HS-27A (cell line): Measurements from ENCODE around the gene HASPIN.
"Not testable (repeated sequence)": the region's sequence is repeated elsewhere in the genome, so short reads cannot be mapped to it uniquely, and the experiment has no call there.

Experiments
- DNase-seq: peaks from one replicate; pipeline ENCODE4 v3.0.0-alpha.2; 2012; ENCODE audit warnings: low read depth, missing footprints

HASPIN gene

GRCh38 chr17:3697103-3697476, 26.6 kb upstream of the HASPIN start:
- no peak for DNase-seq

- no peak for DNase-seq
Measured at GRCh38 chr17:3698139-3698538, 25.6 kb upstream of the HASPIN start.

- no peak for DNase-seq
Measured at GRCh38 chr17:3699951-3700350, 23.8 kb upstream of the HASPIN start.

GRCh38 chr17:3702041-3702539, 21.6 kb upstream of the HASPIN start:
- not testable (repeated sequence) for DNase-seq

- no peak for DNase-seq
Measured at GRCh38 chr17:3704931-3705717, 18.6 kb upstream of the HASPIN start.

- DNase-seq = not testable (repeated sequence)
Measured at GRCh38 chr17:3705718-3705984, 18.1 kb upstream of the HASPIN start.

- DNase-seq = no peak
Measured at GRCh38 chr17:3708366-3708765, 15.3 kb upstream of the HASPIN start.

GRCh38 chr17:3710951-3711383, 12.7 kb upstream of the HASPIN start:
- DNase-seq = no peak

- DNase-seq = no peak
Measured at GRCh38 chr17:3712811-3713463, 10.8 kb upstream of the HASPIN start.

GRCh38 chr17:3715296-3715695, 8.4 kb upstream of the HASPIN start:
- no peak for DNase-seq

- DNase-seq = no peak
Measured at GRCh38 chr17:3718201-3718600, 5.5 kb upstream of the HASPIN start.

- DNase-seq = no peak
Measured at GRCh38 chr17:3719265-3719664, 4.4 kb upstream of the HASPIN start.

- DNase-seq = no peak
Measured at GRCh38 chr17:3722716-3723115, 987 bp upstream of the HASPIN start.

GRCh38 chr17:3723188-3723555, 531 bp upstream of the HASPIN start:
- DNase-seq = no peak

- DNase-seq = no peak
Measured at GRCh38 chr17:3724378-3725077, 825 bp downstream of the HASPIN start.

- no peak for DNase-seq
Measured at GRCh38 chr17:3727041-3727440, 3.3 kb downstream of the HASPIN start.

- DNase-seq = not testable (repeated sequence)
Measured at GRCh38 chr17:3728099-3728498, 4.4 kb downstream of the HASPIN start.

- no peak for DNase-seq
Measured at GRCh38 chr17:3729881-3730280, 6.2 kb downstream of the HASPIN start.

- no peak for DNase-seq
Measured at GRCh38 chr17:3730881-3731429, 7.3 kb downstream of the HASPIN start.

- no peak for DNase-seq
Measured at GRCh38 chr17:3732210-3732621, 8.5 kb downstream of the HASPIN start.

- not testable (repeated sequence) for DNase-seq
Measured at GRCh38 chr17:3734911-3735276, 11.2 kb downstream of the HASPIN start.

- no peak for DNase-seq
Measured at GRCh38 chr17:3735515-3735914, 11.8 kb downstream of the HASPIN start.
